IMR-90 (cell line): ENCODE measurements around the gene MACIR. TPM values are rescaled to one million over a fixed set of nuclear protein-coding genes. Genes with fewer than 3 reads are reported as not detected.

Source experiments
- ATAC-seq: fragments of 200-7000 bp; cut with Tn5 transposase; 2 replicates; pipeline ENCODE4 v1.9.1; 2020; ENCODE audit warnings: low read depth, mild to moderate bottlenecking, moderate library complexity
- BruUV-seq: library from RNA; stranded (reverse); fragments of 400-500 nt; replicated peaks from 2 replicates; lab custom pipeline; 2021; lab: Mats Ljungman, UMichigan
- CTCF ChIA-PET: fragments of 300-600 bp; formaldehyde crosslinking; extraction: SDS; loops from one replicate; lab custom pipeline; 2021; ENCODE audit warnings: antibody characterized with exemption; lab: Yijun Ruan, JAX
- POLR2A ChIA-PET: fragments of 300-600 bp; sonication (Branson Sonifier 250); formaldehyde crosslinking; loops from one replicate; lab custom pipeline; 2022; ENCODE audit warnings: antibody characterized with exemption; ENCODE audit not compliant: unreplicated experiment; lab: Charles Lee
- DNase-seq: peaks from one replicate; pipeline ENCODE4 v3.0.0; 2013
- H2AFZ ChIP-seq: replicated peaks from 2 replicates; pipeline ENCODE3; 2013; ENCODE audit warnings: low read length, mild to moderate bottlenecking; ENCODE audit not compliant: poor library complexity
- H2AK5ac ChIP-seq: 2 replicates; pipeline ENCODE4 v1.6.1; 2013; ENCODE audit warnings: low read depth, low read length, inconsistent platforms
- H2AK9ac ChIP-seq: replicated peaks from 2 replicates; pipeline ENCODE3; 2013; ENCODE audit warnings: mild to moderate bottlenecking, low read depth, low read length, moderate library complexity; ENCODE audit not compliant: poor library complexity
- H2BK120ac ChIP-seq: 2 replicates; pipeline ENCODE4 v1.6.1; 2013; ENCODE audit warnings: low read depth, low read length, inconsistent platforms
- H2BK15ac ChIP-seq: 3 replicates; pipeline ENCODE4 v1.6.1; 2013; ENCODE audit warnings: low read depth, low read length, inconsistent platforms
- H2BK20ac ChIP-seq: 2 replicates; pipeline ENCODE4 v1.6.1; 2013; ENCODE audit warnings: low read depth, mild to moderate bottlenecking, inconsistent platforms, low read length, moderate library complexity
- H2BK5ac ChIP-seq: 2 replicates; pipeline ENCODE4 v1.6.1; 2013; ENCODE audit warnings: mild to moderate bottlenecking, low read depth, low read length, inconsistent platforms; ENCODE audit not compliant: poor library complexity, severe bottlenecking
- H3K14ac ChIP-seq: replicated peaks from 2 replicates; pipeline ENCODE4 v1.6.1; 2013; ENCODE audit warnings: low read depth, low read length, inconsistent platforms
- H3K18ac ChIP-seq: 2 replicates; pipeline ENCODE4 v1.6.1; 2013; ENCODE audit warnings: low read depth, low read length, control low read depth
- H3K23ac ChIP-seq: 2 replicates; pipeline ENCODE4 v1.6.1; 2013; ENCODE audit warnings: low read depth, low read length, inconsistent platforms
- H3K27ac ChIP-seq: 2 replicates; pipeline ENCODE4 v1.5.1; 2013; ENCODE audit warnings: mild to moderate bottlenecking, control low read depth, low read length; ENCODE audit not compliant: insufficient read depth
- H3K27me3 ChIP-seq: 2 replicates; pipeline ENCODE4 v1.6.1; 2013; ENCODE audit warnings: low read length; ENCODE audit not compliant: control insufficient read depth, insufficient read depth
- H3K36me3 ChIP-seq: 2 replicates; pipeline ENCODE4 v1.6.1; 2013; ENCODE audit warnings: low read length, mixed read lengths; ENCODE audit not compliant: control insufficient read depth, insufficient read depth
- H3K4ac ChIP-seq: 2 replicates; pipeline ENCODE4 v1.6.1; 2013; ENCODE audit warnings: low read depth, low read length, inconsistent platforms
- H3K4me1 ChIP-seq: 2 replicates; pipeline ENCODE4 v1.6.1; 2013; ENCODE audit warnings: low read length, mixed read lengths; ENCODE audit not compliant: control insufficient read depth, insufficient read depth
- H3K4me2 ChIP-seq: 2 replicates; pipeline ENCODE4 v1.6.1; 2013; ENCODE audit warnings: low read depth, mild to moderate bottlenecking, control low read depth, low read length, moderate library complexity
- H3K4me3 ChIP-seq: 2 replicates; pipeline ENCODE4 v1.5.1; 2013; ENCODE audit warnings: low read depth, mild to moderate bottlenecking, control low read depth, low read length, moderate library complexity; ENCODE audit not compliant: insufficient read depth
- H3K56ac ChIP-seq: 2 replicates; pipeline ENCODE4 v1.6.1; 2013; ENCODE audit warnings: low read length, inconsistent platforms; ENCODE audit not compliant: insufficient read depth; ENCODE audit errors: extremely low read depth
- H3K79me1 ChIP-seq, 2 experiments: 2 replicates each; pipeline ENCODE4 v1.6.1; 2013; ENCODE audit warnings: low read length in 2 of 2, inconsistent platforms in 1 of 2, low read depth in 1 of 2
- H3K9ac ChIP-seq: 2 replicates; pipeline ENCODE4 v1.6.1; 2013; ENCODE audit warnings: low read depth, low read length, control low read depth
- H3K9me1 ChIP-seq: 2 replicates; pipeline ENCODE4 v1.6.1; 2013; ENCODE audit warnings: low read length, inconsistent platforms; ENCODE audit not compliant: insufficient read depth
- H3K9me3 ChIP-seq: 2 replicates; pipeline ENCODE4 v1.6.1; 2013; ENCODE audit warnings: low read length; ENCODE audit not compliant: control insufficient read depth, insufficient read depth
- H4K20me1 ChIP-seq: 2 replicates; pipeline ENCODE4 v1.6.1; 2013; ENCODE audit warnings: low read length, inconsistent platforms; ENCODE audit not compliant: insufficient read depth
- H4K5ac ChIP-seq: 2 replicates; pipeline ENCODE4 v1.6.1; 2013; ENCODE audit warnings: mild to moderate bottlenecking, low read depth, low read length, control low read depth
- H4K8ac ChIP-seq, 2 experiments: 2 replicates each; pipeline ENCODE4 v1.6.1; 2013; ENCODE audit warnings: low read depth in 2 of 2, low read length in 2 of 2, control low read depth in 1 of 2, inconsistent platforms in 1 of 2
- H4K91ac ChIP-seq: 2 replicates; pipeline ENCODE4 v1.6.1; 2013; ENCODE audit warnings: low read depth, low read length, inconsistent platforms; ENCODE audit not compliant: insufficient read depth
- CEBPB ChIP-seq: IDR thresholded peaks from 2 replicates; pipeline ENCODE4 v1.6.1; 2012; ENCODE audit warnings: low read depth, low read length, improper control_type of control experiment
- FOS ChIP-seq: fragments of 150-350 bp; IDR thresholded peaks from 2 replicates; pipeline ENCODE4 v1.6.1; 2016; ENCODE audit warnings: low read depth, low read length
- MAFK ChIP-seq: IDR thresholded peaks from 2 replicates; pipeline ENCODE4 v1.6.1; 2012; ENCODE audit warnings: low read depth, low read length, improper control_type of control experiment
- MAZ ChIP-seq: IDR thresholded peaks from 2 replicates; pipeline ENCODE4 v1.6.1; 2012; ENCODE audit warnings: low read depth, mild to moderate bottlenecking, low read length, improper control_type of control experiment, moderate library complexity, borderline replicate concordance
- POLR2A ChIP-seq: IDR thresholded peaks from 2 replicates; pipeline ENCODE4 v1.6.1; 2012; ENCODE audit warnings: mild to moderate bottlenecking, low read depth, low read length
- RAD21 ChIP-seq: IDR thresholded peaks from 2 replicates; pipeline ENCODE4 v1.6.1; 2012; ENCODE audit warnings: low read length, improper control_type of control experiment
- RCOR1 ChIP-seq: IDR thresholded peaks from 2 replicates; pipeline ENCODE4 v1.6.1; 2012; ENCODE audit warnings: mild to moderate bottlenecking, low read length, improper control_type of control experiment; ENCODE audit not compliant: insufficient replicate concordance
- RFX5 ChIP-seq: IDR thresholded peaks from 2 replicates; pipeline ENCODE4 v1.8.0; 2012; ENCODE audit warnings: low read depth, mild to moderate bottlenecking, low read length, moderate library complexity
- SMC3 ChIP-seq: fragments of 150-350 bp; IDR thresholded peaks from 2 replicates; pipeline ENCODE4 v1.6.1; 2016; ENCODE audit warnings: low read depth, mild to moderate bottlenecking, antibody characterized with exemption, low read length, moderate library complexity
- WGBS, 2 experiments: methylation state at CpG; one replicate each; pipeline versions ENCODE4 v1.1.5 to v1.1.7; 2013; ENCODE audit warnings: missing lambda C conversion rate in 2 of 2; ENCODE audit not compliant: insufficient read length in 1 of 2; ENCODE audit errors: extremely low coverage in 2 of 2; 5-methylcytosine and 5-hydroxymethylcytosine counted together
- dilution Hi-C: fragments of 300-500 bp; cut with HindIII; formaldehyde crosslinking; loops from one replicate; pipeline ENCODE4 v1.14.3; 2018; ENCODE audit warnings: low sequenced_read_pairs; ENCODE audit not compliant: unreplicated experiment
- in situ Hi-C: fragments of 300-500 bp; cut with MboI; formaldehyde crosslinking; loops from 3 replicates; pipeline ENCODE4 v1.14.3; 2019; ENCODE audit warnings: low sequenced_read_pairs, inconsistent platforms, mixed read lengths
- intact Hi-C: fragments of 100-400 bp; cut with micrococcal nuclease; formaldehyde crosslinking; loops from 2 replicates; pipeline ENCODE4 v1.10.0; 2022
- polyA plus RNA-seq, 3 experiments: library from polyadenylated mRNA; depleted of rRNA; stranded (reverse); fragments of >200 nt; gene quantifications; 2 replicates each; pipeline ENCODE4 v1.2.3, GENCODE V29; 2012; ENCODE audit warnings: low replicate concordance in 1 of 3
- total RNA-seq: library from RNA; depleted of rRNA; stranded (reverse); fragments of >200 nt; gene quantifications from 2 replicates; pipeline ENCODE4 v1.2.3, GENCODE V29; 2012
- TF ChIP-seq, protein P1 (sequence below): fragments of 150-350 bp; IDR thresholded peaks from 2 replicates; pipeline ENCODE4 v1.6.1; 2017; ENCODE audit warnings: mild to moderate bottlenecking, antibody characterized with exemption, low read length, low read depth

MACIR gene
- total and polyA plus RNA-seq, 2 of the 4 experiments (the other 2 are of a cell fraction): 11.1 to 21.3 TPM

DNA sequence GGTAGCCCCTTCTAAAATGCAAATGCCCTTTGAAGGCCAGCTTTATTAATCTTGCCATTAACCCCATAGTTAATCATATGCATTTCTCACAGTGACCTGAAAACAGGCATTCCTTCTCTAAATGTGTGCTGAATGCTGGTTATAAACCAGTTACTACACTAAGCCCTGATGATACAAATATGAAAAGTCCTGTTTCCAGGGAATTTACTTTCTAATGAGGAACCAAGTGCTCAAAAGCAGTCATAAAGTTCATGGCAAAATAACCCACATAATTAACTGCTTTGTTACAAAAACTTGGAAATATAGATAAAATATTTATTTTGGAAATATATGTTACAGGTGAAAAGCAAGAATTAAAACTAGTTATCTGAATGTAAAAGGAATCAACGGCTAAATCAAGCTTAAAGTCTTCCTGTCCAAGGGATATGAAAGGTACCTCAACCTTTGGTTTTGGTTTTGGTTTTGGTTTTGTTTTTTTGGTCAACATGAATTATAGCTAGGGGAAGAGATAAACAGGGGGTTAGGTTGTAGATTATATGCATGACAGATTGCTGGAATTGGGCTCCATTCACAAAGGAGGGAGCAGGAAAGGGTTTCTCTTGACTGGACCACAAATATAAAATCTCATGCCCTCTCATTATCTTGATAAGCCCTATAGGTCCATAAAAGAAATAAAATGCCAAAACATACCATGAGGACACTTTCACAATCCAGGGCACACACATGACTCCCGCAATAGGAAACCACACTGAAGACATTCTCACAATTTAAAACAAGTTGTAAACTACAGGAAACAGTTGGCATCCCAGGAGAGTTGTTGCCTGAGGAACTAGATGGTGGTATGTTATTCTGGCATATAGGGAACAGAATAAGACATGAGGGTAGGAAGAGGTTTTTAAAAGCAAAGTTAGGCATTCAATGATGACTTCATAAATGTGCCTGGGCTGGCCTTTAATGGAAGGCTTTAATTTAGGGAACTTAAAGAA, 46.7 kb upstream of the MACIR start:
- Histone ChIP-seq H4K91ac (no peak overlapping the region), H3K9me1 (peaks cover 6% of the 10 kb centered on the region), H3K27ac (no peak overlapping the region), H4K20me1 (no peaks in the 10 kb centered on the region), H3K4ac (no peak overlapping the region), H3K9me3 (no peaks in the 10 kb centered on the region), H3K9ac (no peak overlapping the region), H2AK5ac (no peak overlapping the region), H2AK9ac (no peak overlapping the region), H3K79me1 (no peaks in the 10 kb centered on the region), H2BK20ac (0 out of 2 replicates have a peak overlapping the region, but pooled peaks have one; percentile 32), H3K27me3 (no peaks in the 10 kb centered on the region), H4K8ac (no peak overlapping the region), H2BK5ac (peak overlapping the region; percentile 54), H4K5ac (no peak overlapping the region), H3K4me1 (peaks cover 7% of the 10 kb centered on the region; the same call in 1 of the 2 replicates), H2BK15ac (no peak overlapping the region), H3K23ac (no peak overlapping the region), H3K4me3 (no peak overlapping the region), H3K36me3 (no peaks in the 10 kb centered on the region), H3K18ac (no peak overlapping the region), H2AFZ (no peak overlapping the region), H3K56ac (no peak overlapping the region), H3K4me2 (no peak overlapping the region), H3K14ac (no peak overlapping the region), H2BK120ac (no peak overlapping the region)
- no TSS peak for BruUV-seq
- dilution Hi-C loops: no loop called here
- DNase-seq (no peak), ATAC-seq (peak; percentile 16; the same call in 1 of the 2 replicates)
- CTCF ChIA-PET: interaction anchor here (0.6 to 2.3 kb wide), 2 partner anchors 13 to 146 kb away, joined by 5 to 6 read pairs; no protein-coding TSS in a partner anchor
- 100% methylated on average over 1 of the region's 2 CpGs; no CpG with 5 or more reads in 1 of the 2 experiments for WGBS, 2 experiments
- in situ Hi-C loops: no loop called here
- no peak for TF ChIP-seq RCOR1
- TF ChIP-seq FOS: no peak
- TF ChIP-seq SMC3: no peak
- TF ChIP-seq MAZ: no peak
- no peak for TF ChIP-seq POLR2A
- TF ChIP-seq RAD21: no peak
- TF ChIP-seq CEBPB: no peak
- no peak for TF ChIP-seq MAFK
- TF ChIP-seq, protein P1, sequence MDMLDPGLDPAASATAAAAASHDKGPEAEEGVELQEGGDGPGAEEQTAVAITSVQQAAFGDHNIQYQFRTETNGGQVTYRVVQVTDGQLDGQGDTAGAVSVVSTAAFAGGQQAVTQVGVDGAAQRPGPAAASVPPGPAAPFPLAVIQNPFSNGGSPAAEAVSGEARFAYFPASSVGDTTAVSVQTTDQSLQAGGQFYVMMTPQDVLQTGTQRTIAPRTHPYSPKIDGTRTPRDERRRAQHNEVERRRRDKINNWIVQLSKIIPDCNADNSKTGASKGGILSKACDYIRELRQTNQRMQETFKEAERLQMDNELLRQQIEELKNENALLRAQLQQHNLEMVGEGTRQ: no peak
- no peak for TF ChIP-seq RFX5
- intact Hi-C loops: no loop called here
- POLR2A ChIA-PET: no interaction called here
